ENCODE results near the gene MALSU1. TPM values are rescaled to one million over a fixed set of nuclear protein-coding genes. Genes with fewer than 3 reads are reported as not detected.
A peak's percentile ranks its signal among the peaks of the same experiment; 100 is the strongest.

Gene MALSU1
- total RNA-seq (10 to 100 TPM; 15.3 to 22.1 (median 21.2) TPM), polyA plus RNA-seq (10 to 100 TPM; 10.7 to 29.4 TPM)

DNA sequence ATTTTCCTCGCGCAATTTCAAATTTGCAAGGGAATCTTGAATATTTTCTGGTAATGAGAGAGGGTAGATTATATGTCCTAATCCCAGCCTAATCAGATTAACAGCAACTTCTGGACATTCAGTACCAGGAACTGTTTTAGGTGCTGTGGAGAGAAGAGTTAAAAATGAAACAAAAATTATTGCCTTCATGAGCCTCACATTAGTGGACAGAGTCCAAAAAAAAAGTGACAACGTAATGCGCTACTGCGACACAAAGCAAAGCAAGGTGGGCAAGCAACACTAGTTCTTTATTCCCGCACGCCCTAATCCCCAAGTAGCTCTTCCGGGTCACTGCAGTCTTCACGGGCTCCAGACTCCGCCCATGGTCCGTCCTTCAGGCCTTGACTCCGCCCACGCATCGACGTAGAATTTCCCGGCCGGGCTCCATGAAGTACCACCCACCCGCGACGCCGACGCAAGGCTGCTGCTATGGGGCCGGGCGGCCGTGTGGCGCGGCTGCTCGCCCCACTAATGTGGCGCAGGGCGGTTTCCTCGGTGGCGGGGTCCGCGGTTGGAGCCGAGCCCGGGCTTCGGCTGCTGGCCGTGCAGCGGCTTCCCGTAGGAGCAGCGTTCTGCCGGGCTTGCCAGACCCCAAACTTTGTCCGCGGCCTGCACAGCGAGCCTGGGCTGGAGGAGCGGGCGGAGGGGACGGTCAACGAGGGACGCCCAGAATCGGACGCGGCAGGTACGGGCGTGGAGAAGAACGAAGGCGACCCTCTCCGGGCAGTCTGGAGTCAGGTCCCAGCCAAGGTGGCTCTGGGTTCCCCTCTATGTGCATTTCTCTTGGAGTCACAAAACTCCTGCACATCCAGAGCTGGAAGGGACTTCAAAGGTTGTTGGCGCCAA lies at the start of gene MALSU1:
TSS of gene MALSU1 (plus strand) at position 455 of the 885 bp plus-strand sequence. CDS start at position 469, 14 bp downstream.
- DNase-seq (peak; percentile 95 to 97 (median 96)), ATAC-seq (peak; percentile 99 to 100 (median 99)), FAIRE-seq (no peak)
- H3K4me1 ChIP-seq: peaks cover 0 to 22% (median 8%) of the 10 kb centered on the region in 3 donors
- TF ChIP-seq CTCF (IDR thresholded peaks at IDR 0.05): no peak
- H3K9me3 ChIP-seq: no peaks in the 10 kb centered on the region
- H3K4me3 ChIP-seq: peak within 1 kb of the TSS; percentile 84 to 95 (median 92)
- 2% methylated on average over 55 to 59 of the region's 59 CpGs for WGBS, 2 donors
- H3K27ac ChIP-seq: peak within 1 kb of the TSS; percentile 65 to 75 (median 71)
- no peaks in the 10 kb centered on the region for H3K27me3 ChIP-seq
- H3K36me3 ChIP-seq: peaks cover 0 to 9% (median 0%) of the 10 kb centered on the region in 3 donors
- intact Hi-C loops (cut with DNase I): no loop called here

DNA sequence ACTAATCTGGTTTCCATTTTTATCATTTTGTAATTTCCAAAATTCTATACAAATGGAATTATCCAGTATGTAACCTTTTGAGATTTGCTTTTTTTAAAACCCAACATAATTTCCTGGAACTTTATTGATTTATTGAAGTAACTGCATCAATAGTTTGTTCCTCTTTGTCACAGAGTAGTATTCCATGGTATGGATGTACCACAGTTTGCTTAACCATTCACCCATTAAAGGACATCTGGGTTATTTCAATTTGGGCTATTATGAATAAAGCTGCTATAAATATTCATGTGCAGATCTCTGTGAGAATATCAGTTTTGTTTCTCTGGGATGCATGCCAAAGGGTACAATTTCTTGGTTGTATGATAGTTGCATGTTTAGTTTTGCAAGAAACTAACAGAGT lies 49.7 kb upstream of the MALSU1 start:
- no peak for FAIRE-seq
- no peak for DNase-seq
- Histone ChIP-seq H3K36me3 (no peaks in the 10 kb centered on the region), H3K4me1 (no peaks in the 10 kb centered on the region), H3K27ac (no peak overlapping the region), H3K27me3 (peaks cover 0 to 17% (median 0%) of the 10 kb centered on the region in 4 donors), H3K9me3 (no peaks in the 10 kb centered on the region), H3K4me3 (no peak overlapping the region)
- no peak for ATAC-seq
- intact Hi-C loops (cut with DNase I): no loop called here
- TF ChIP-seq CTCF (IDR thresholded peaks at IDR 0.05): no peak

DNA sequence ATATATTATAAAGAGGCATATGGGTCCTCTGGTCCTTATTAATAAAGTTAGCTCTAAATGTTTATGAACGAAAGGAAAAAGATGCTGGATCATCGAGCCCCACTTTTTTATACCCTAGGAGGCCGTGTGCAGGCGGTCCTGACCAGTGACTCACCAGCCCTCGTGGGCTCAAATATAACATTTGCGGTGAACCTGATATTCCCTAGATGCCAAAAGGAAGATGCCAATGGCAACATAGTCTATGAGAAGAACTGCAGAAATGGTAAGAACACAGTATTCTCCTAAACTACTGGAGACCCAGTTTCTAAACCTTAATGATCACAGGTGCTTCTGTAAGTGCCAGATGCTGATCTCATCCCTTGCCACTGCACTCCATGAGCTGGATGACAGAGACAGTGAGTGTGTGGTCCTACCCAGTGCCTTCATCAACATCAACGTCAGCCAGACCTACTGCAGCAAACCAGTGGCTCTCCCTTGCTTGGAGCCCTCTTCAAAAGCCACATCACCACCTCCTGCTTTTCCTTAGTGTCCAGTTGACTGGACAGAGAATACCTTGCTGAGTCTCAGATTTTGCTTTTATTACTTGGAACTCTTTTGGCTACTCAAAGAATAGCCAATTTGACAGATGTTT lies 45.0 kb upstream of the MALSU1 start:
- intact Hi-C loops (cut with DNase I): no loop called here
- DNase-seq: no peak
- Histone ChIP-seq H3K4me3 (no peak overlapping the region), H3K27me3 (peaks cover 0 to 11% (median 0%) of the 10 kb centered on the region in 4 donors), H3K36me3 (no peaks in the 10 kb centered on the region), H3K27ac (no peak overlapping the region), H3K4me1 (no peaks in the 10 kb centered on the region), H3K9me3 (no peaks in the 10 kb centered on the region)
- FAIRE-seq: no peak
- no peak for ATAC-seq
- WGBS, 2 donors: 69 to 84% methylated on average over 7 of the region's 7 CpGs
- TF ChIP-seq CTCF (IDR thresholded peaks at IDR 0.05): no peak

GRCh38 chr7:23256731-23257130 lies 42.4 kb upstream of the MALSU1 start:
- 64 to 71% methylated on average over 7 of the region's 7 CpGs for WGBS, 2 donors
- no peak for DNase-seq

More at GRCh38 chr7:23256731-23257130, 42.4 kb upstream of the MALSU1 start:
- no peak for TF ChIP-seq CTCF (IDR thresholded peaks at IDR 0.05)
- intact Hi-C loops (cut with DNase I): no loop called here
- no peaks in the 10 kb centered on the region for H3K4me1 ChIP-seq
- no peak overlapping the region for H3K4me3 ChIP-seq
- no peaks in the 10 kb centered on the region for H3K36me3 ChIP-seq
- H3K9me3 ChIP-seq: no peaks in the 10 kb centered on the region
- H3K27ac ChIP-seq: no peak overlapping the region
- H3K27me3 ChIP-seq: peaks cover 0 to 5% (median 0%) of the 10 kb centered on the region in 4 donors
- FAIRE-seq (no peak), ATAC-seq (no peak)
